SK-N-SH treated with all-trans-retinoic acid at 6 μM for 48 hours (cell line): ENCODE data around the gene OR4F15.
"Not testable (repeated sequence)": the region's sequence is repeated elsewhere in the genome, so short reads cannot be mapped to it uniquely, and the experiment has no call there.

Source experiments
- ATAC-seq: fragments of 200-7000 bp; cut with Tn5 transposase; 3 replicates; pipeline ENCODE4 v1.9.1; 2020; ENCODE audit warnings: mild to moderate bottlenecking, moderate library complexity
- CSDC2 ChIP-seq: fragments of 250-450 bp; sonication (Bioruptor Pico); IDR thresholded peaks from 2 replicates; pipeline ENCODE4 v1.5.0; 2020; ENCODE audit warnings: mild to moderate bottlenecking, moderate library complexity
- GLIS3 ChIP-seq: fragments of 250-450 bp; sonication (Bioruptor Pico); IDR thresholded peaks from 2 replicates; pipeline ENCODE4 v1.5.0; 2020; ENCODE audit warnings: mild to moderate bottlenecking, moderate library complexity
- OSR1 ChIP-seq: fragments of 250-450 bp; sonication (Bioruptor Pico); IDR thresholded peaks from 2 replicates; pipeline ENCODE4 v1.8.0; 2022; ENCODE audit warnings: moderate library complexity, mild to moderate bottlenecking, inconsistent platforms
- POU6F1 ChIP-seq: fragments of 250-450 bp; sonication (Bioruptor Pico); IDR thresholded peaks from 2 replicates; pipeline ENCODE4 v1.8.0; 2021; ENCODE audit warnings: low read depth, mild to moderate bottlenecking, moderate library complexity, borderline replicate concordance
- PPARA ChIP-seq: fragments of 250-450 bp; sonication (Bioruptor Pico); IDR thresholded peaks from 2 replicates; pipeline ENCODE4 v1.5.0; 2020; ENCODE audit warnings: mild to moderate bottlenecking, borderline replicate concordance
- RARB ChIP-seq: fragments of 250-450 bp; sonication (Bioruptor Pico); IDR thresholded peaks from 2 replicates; pipeline ENCODE4 v1.8.0; 2021; ENCODE audit warnings: mild to moderate bottlenecking, moderate library complexity
- TOX ChIP-seq: fragments of 250-450 bp; sonication (Bioruptor Pico); IDR thresholded peaks from 2 replicates; pipeline ENCODE4 v1.8.0; 2021; ENCODE audit warnings: mild to moderate bottlenecking, moderate library complexity, borderline replicate concordance
- TSHZ2 ChIP-seq: fragments of 250-450 bp; sonication (Bioruptor Pico); IDR thresholded peaks from 2 replicates; pipeline ENCODE4 v1.5.0; 2020; ENCODE audit warnings: mild to moderate bottlenecking, moderate library complexity
- ZC3H10 ChIP-seq: fragments of 250-450 bp; sonication (Bioruptor Pico); IDR thresholded peaks from 2 replicates; pipeline ENCODE4 v1.5.1; 2021; ENCODE audit warnings: mild to moderate bottlenecking, moderate library complexity
- ZFP3 ChIP-seq: fragments of 250-450 bp; sonication (Bioruptor Pico); IDR thresholded peaks from 2 replicates; pipeline ENCODE4 v1.5.0; 2020; ENCODE audit warnings: mild to moderate bottlenecking, moderate library complexity
- ZFP30 ChIP-seq: fragments of 450-650 bp; formaldehyde crosslinking; IDR thresholded peaks from 2 replicates; pipeline ENCODE4 v1.5.0; 2022; ENCODE audit warnings: mild to moderate bottlenecking, moderate library complexity
- ZNF565 ChIP-seq: fragments of 450-650 bp; formaldehyde crosslinking; conservative IDR thresholded peaks from 2 replicates; pipeline ENCODE4 v1.5.0; 2020; ENCODE audit warnings: low read depth, mild to moderate bottlenecking, moderate library complexity
- ZNF70 ChIP-seq: fragments of 450-650 bp; formaldehyde crosslinking; IDR thresholded peaks from 2 replicates; pipeline ENCODE4 v1.5.0; 2020; ENCODE audit warnings: mild to moderate bottlenecking, moderate library complexity
- ZNF8 ChIP-seq: fragments of 450-650 bp; formaldehyde crosslinking; IDR thresholded peaks from 2 replicates; pipeline ENCODE4 v1.5.0; 2020; ENCODE audit warnings: mild to moderate bottlenecking, moderate library complexity
- TF ChIP-seq, protein P1 (sequence below): fragments of 250-450 bp; sonication (Bioruptor Pico); IDR thresholded peaks from 2 replicates; pipeline ENCODE4 v1.8.0; 2020; ENCODE audit warnings: mild to moderate bottlenecking, moderate library complexity, borderline replicate concordance
- TF ChIP-seq, protein P2 (sequence below): fragments of 250-450 bp; sonication (Bioruptor Pico); IDR thresholded peaks from 2 replicates; pipeline ENCODE4 v1.5.1; 2021; ENCODE audit warnings: mild to moderate bottlenecking, moderate library complexity

The OR4F15 gene

DNA sequence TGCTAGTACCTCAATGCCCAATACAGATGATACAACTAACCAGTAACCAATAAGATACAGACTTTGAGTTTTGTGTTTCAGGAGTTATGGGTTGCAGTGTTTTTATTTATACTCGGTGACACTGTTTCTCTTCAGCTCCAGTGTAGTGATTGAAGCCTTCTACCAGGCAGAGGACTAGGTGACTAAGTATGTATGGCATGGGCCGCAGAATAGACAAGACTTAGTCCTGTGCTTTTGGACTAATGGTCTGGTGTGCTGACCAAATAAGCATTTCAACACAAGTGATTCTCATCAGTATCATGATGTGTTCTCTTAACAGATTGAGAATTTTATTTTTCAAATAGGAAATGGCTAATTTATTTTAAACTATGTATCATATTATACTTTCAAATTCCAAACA, 24.0 kb upstream of the OR4F15 start:
- ATAC-seq, result not testable (repeated sequence)

- not testable (repeated sequence) for ATAC-seq
These were observed 23.3 kb upstream of the OR4F15 start for GRCh38 chr15:101788503-101789269.

GRCh38 chr15:101790748-101791147, 21.3 kb upstream of the OR4F15 start:
- 0 out of 3 replicates have a peak, but pooled peaks have one; percentile 30 for ATAC-seq

- not testable (repeated sequence) for ATAC-seq
These were observed 18.0 kb upstream of the OR4F15 start for GRCh38 chr15:101793981-101794380.

DNA sequence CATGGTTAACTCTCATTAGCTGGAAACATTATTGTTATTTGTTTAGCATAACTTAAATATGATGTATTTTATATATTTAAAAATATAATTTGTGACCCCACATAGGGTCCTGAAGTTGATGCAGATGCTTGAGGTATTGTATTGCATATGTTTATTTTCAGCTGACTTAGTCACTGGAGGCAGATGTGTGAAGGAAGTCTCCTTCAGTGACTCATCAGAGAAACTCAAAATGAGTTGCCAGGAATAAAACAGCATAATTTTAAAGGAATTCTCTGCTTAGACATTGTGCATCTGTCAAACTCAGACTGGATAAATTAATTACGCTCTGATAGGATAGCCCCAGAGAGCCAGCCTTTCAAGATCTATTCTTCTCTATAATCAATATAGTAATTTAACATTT, 16.5 kb upstream of the OR4F15 start:
- peak; percentile 65 for ATAC-seq
- TF ChIP-seq POU6F1 (CRISPR knock-in tag) (no peak), ZNF565 (no peak), CSDC2 (CRISPR knock-in tag) (no peak), ZFP3 (CRISPR knock-in tag) (no peak)

DNA sequence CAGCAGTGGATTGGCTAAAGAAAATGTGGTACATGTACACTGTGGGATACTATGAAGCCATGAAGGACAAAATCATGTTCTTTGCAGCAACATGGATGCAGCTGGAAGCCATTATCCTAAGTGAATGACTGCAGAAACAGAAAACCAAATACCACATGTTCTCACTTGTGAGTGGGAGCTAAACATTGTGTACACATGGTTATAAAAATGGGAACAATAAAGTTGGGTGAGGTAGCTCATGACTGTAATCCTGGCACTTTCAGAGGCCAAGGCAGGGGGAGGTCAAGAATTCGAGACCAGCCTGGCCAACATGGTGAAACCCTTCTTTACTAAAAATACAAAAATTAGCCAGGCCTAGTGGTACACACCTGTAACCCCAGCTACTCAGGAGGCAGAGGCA, 12.3 kb upstream of the OR4F15 start:
- ATAC-seq, result no peak
- TF ChIP-seq GLIS3 (CRISPR knock-in tag) (no peak), TOX (CRISPR knock-in tag) (no peak), RARB (CRISPR knock-in tag) (no peak), CSDC2 (CRISPR knock-in tag) (no peak), ZFP30 (no peak)

DNA sequence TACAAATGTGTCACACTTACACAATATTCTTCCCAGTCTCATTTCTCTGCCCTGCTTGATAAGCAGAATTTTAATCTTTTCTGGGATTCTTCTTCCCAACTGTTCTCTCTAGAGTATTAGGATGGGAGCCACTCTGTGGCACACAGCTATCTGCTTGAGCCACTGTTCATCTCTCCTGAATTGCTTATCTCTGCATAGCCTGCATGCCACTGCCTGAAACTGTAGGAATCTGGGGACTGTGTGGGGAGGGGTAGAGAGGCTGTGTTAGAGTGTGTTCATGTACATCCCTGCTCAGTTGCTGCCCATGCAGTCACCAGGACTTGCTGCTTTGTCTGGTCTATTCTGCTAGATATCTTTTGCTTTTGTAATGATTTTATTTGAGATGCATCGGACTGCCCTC, 11.0 kb upstream of the OR4F15 start:
- no peak for TF ChIP-seq OSR1 (CRISPR knock-in tag)
- TF ChIP-seq RARB (CRISPR knock-in tag), result no peak
- no peak for TF ChIP-seq TSHZ2 (CRISPR knock-in tag)
- no peak for TF ChIP-seq GLIS3 (CRISPR knock-in tag)
- no peak for TF ChIP-seq ZNF8 (CRISPR knock-in tag)
- no peak for TF ChIP-seq ZC3H10 (CRISPR knock-in tag)
- no peak for TF ChIP-seq ZFP3 (CRISPR knock-in tag)
- no peak for TF ChIP-seq ZNF70 (CRISPR knock-in tag)
- no peak for TF ChIP-seq ZNF565
- no peak for TF ChIP-seq PPARA (CRISPR knock-in tag)
- no peak for TF ChIP-seq TOX (CRISPR knock-in tag)
- TF ChIP-seq, protein P1, sequence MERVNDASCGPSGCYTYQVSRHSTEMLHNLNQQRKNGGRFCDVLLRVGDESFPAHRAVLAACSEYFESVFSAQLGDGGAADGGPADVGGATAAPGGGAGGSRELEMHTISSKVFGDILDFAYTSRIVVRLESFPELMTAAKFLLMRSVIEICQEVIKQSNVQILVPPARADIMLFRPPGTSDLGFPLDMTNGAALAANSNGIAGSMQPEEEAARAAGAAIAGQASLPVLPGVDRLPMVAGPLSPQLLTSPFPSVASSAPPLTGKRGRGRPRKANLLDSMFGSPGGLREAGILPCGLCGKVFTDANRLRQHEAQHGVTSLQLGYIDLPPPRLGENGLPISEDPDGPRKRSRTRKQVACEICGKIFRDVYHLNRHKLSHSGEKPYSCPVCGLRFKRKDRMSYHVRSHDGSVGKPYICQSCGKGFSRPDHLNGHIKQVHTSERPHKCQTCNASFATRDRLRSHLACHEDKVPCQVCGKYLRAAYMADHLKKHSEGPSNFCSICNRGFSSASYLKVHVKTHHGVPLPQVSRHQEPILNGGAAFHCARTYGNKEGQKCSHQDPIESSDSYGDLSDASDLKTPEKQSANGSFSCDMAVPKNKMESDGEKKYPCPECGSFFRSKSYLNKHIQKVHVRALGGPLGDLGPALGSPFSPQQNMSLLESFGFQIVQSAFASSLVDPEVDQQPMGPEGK, result no peak
- TF ChIP-seq ZFP30, result no peak
- TF ChIP-seq, protein P2, sequence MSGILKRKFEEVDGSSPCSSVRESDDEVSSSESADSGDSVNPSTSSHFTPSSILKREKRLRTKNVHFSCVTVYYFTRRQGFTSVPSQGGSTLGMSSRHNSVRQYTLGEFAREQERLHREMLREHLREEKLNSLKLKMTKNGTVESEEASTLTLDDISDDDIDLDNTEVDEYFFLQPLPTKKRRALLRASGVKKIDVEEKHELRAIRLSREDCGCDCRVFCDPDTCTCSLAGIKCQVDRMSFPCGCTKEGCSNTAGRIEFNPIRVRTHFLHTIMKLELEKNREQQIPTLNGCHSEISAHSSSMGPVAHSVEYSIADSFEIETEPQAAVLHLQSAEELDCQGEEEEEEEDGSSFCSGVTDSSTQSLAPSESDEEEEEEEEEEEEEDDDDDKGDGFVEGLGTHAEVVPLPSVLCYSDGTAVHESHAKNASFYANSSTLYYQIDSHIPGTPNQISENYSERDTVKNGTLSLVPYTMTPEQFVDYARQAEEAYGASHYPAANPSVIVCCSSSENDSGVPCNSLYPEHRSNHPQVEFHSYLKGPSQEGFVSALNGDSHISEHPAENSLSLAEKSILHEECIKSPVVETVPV (CRISPR knock-in tag), result no peak
- ATAC-seq, result no peak
